ENCODE data around the gene CPNE4. TPM values are rescaled to one million over a fixed set of nuclear protein-coding genes. Genes with fewer than 3 reads are reported as not detected.

CPNE4 gene
- total and polyA plus RNA-seq, 9 of the 15 experiments (the other 6 are each of a cell fraction or from before 2014, with no cell fraction given): not detected

- no peak for FAIRE-seq
- no peak overlapping the region for H3K9ac ChIP-seq (ENCODE audit: insufficient read depth in 1 of 2, low read depth in 2 of 2, low read length in 2 of 2)
- no peak for DNase-seq (ENCODE audit: extremely low read depth in 1 of 4, low spot score in 3 of 4)
- ChIA-PET POLR2A (no interaction called here), CTCF (ENCODE audit: low intra/inter-chr PET ratio) (no interaction called here)
- in situ Hi-C loops (cut with MboI): loop anchor here (25.0 kb wide), 1 partner anchor 605 kb away; no protein-coding TSS in a partner anchor
- TF ChIP-seq, protein P1, sequence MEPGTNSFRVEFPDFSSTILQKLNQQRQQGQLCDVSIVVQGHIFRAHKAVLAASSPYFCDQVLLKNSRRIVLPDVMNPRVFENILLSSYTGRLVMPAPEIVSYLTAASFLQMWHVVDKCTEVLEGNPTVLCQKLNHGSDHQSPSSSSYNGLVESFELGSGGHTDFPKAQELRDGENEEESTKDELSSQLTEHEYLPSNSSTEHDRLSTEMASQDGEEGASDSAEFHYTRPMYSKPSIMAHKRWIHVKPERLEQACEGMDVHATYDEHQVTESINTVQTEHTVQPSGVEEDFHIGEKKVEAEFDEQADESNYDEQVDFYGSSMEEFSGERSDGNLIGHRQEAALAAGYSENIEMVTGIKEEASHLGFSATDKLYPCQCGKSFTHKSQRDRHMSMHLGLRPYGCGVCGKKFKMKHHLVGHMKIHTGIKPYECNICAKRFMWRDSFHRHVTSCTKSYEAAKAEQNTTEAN (CRISPR knock-in tag; IDR thresholded peaks at IDR 0.05): no peak
- H3K27ac ChIP-seq (ENCODE audit: extremely low read depth, low read depth, low read length): no peak overlapping the region
- intact Hi-C loops (cut with micrococcal nuclease): no loop called here
- no peaks in the 10 kb centered on the region for H3K9me3 ChIP-seq (replicated peaks; ENCODE audit: control insufficient read depth, insufficient read depth, low read depth, low read length)
- no peaks in the 10 kb centered on the region for H3K9me1 ChIP-seq (ENCODE audit: control insufficient read depth, insufficient read depth, low read length)
- no peak for ATAC-seq
- H2AFZ ChIP-seq (ENCODE audit: low read depth, low read length): no peak overlapping the region
- BruUV-seq (replicated peaks): no TSS peak
- H3K4me2 ChIP-seq (ENCODE audit: insufficient read depth, low read length): no peak overlapping the region
- no peaks in the 10 kb centered on the region for H4K20me1 ChIP-seq (replicated peaks; ENCODE audit: control insufficient read depth, insufficient read depth, low read length)
- H3K4me3 ChIP-seq: no peak overlapping the region
- WGBS (ENCODE audit: insufficient coverage, low coverage, missing lambda C conversion rate): no CpG with 5 or more reads among the region's 1 CpG
- H3K27me3 ChIP-seq (ENCODE audit: control insufficient read depth in 2 of 2, insufficient read depth in 2 of 2, low read length in 2 of 2): no peaks in the 10 kb centered on the region
- H3K79me2 ChIP-seq (ENCODE audit: control insufficient read depth, insufficient read depth, low read length): no peaks in the 10 kb centered on the region
- H3K4me1 ChIP-seq (replicated peaks in 1 of 2; ENCODE audit: control insufficient read depth in 2 of 2, insufficient read depth in 2 of 2, low read length in 2 of 2): no peaks in the 10 kb centered on the region
- no peaks in the 10 kb centered on the region for H3K36me3 ChIP-seq (ENCODE audit: control insufficient read depth, insufficient read depth, low read length)
Observed at GRCh38 chr3:131782751-131783150, 252.1 kb downstream of the CPNE4 start.

DNA sequence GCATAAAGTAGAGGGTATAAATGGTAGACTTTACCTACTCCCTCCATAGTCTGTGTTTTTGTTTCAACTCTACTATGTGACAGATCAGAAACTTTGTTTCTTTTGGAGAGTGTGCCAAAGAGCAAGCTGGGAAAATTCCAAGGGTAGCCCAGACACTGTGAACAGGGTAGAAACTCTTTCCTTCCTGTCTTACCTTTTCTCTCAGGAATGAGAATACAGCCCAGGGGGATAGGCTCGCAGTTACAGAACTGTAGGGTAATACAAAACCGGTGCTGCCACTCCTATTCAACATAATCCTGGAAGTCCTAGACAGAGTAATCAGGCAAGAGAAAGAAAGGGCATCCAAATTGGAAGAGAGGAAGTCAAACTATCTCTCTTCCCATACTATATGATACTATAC, 256.3 kb downstream of the CPNE4 start:
- ATAC-seq (no peak), FAIRE-seq (no peak), DNase-seq (ENCODE audit: extremely low read depth in 1 of 4, low spot score in 3 of 4) (no peak)
- in situ Hi-C loops (cut with MboI): loop anchor here (25.0 kb wide), 1 partner anchor 609 kb away; no protein-coding TSS in a partner anchor
- H3K27me3 ChIP-seq (ENCODE audit: control insufficient read depth in 2 of 2, insufficient read depth in 2 of 2, low read length in 2 of 2): no peaks in the 10 kb centered on the region
- no peaks in the 10 kb centered on the region for H3K4me1 ChIP-seq (replicated peaks in 1 of 2; ENCODE audit: control insufficient read depth in 2 of 2, insufficient read depth in 2 of 2, low read length in 2 of 2)
- ChIA-PET POLR2A (no interaction called here), CTCF (ENCODE audit: low intra/inter-chr PET ratio) (no interaction called here)
- no peak overlapping the region for H3K4me3 ChIP-seq
- H3K27ac ChIP-seq (ENCODE audit: extremely low read depth, low read depth, low read length): no peak overlapping the region
- no peaks in the 10 kb centered on the region for H3K79me2 ChIP-seq (ENCODE audit: control insufficient read depth, insufficient read depth, low read length)
- H3K9me1 ChIP-seq (ENCODE audit: control insufficient read depth, insufficient read depth, low read length): no peaks in the 10 kb centered on the region
- no peaks in the 10 kb centered on the region for H4K20me1 ChIP-seq (replicated peaks; ENCODE audit: control insufficient read depth, insufficient read depth, low read length)
- no peak overlapping the region for H3K4me2 ChIP-seq (ENCODE audit: insufficient read depth, low read length)
- no peak overlapping the region for H2AFZ ChIP-seq (ENCODE audit: low read depth, low read length)
- WGBS (ENCODE audit: insufficient coverage, low coverage, missing lambda C conversion rate): 0% methylated on average over 2 of the region's 2 CpGs
- no TSS peak for BruUV-seq (replicated peaks)
- no peaks in the 10 kb centered on the region for H3K9me3 ChIP-seq (replicated peaks; ENCODE audit: control insufficient read depth, insufficient read depth, low read depth, low read length)
- TF ChIP-seq KAT8 (IDR thresholded peaks at IDR 0.05; ENCODE audit: low read depth) (no peak), TAF7 (tag; IDR thresholded peaks at IDR 0.05) (no peak), TBP (optimal IDR thresholded peaks at IDR 0.05; ENCODE audit: low read depth, low read length) (no peak), HDAC3 (IDR thresholded peaks at IDR 0.05; ENCODE audit: borderline replicate concordance, partially characterized antibody) (no peak), TCF15 (CRISPR knock-in tag; IDR thresholded peaks at IDR 0.05) (no peak), SREBF2 (CRISPR knock-in tag; IDR thresholded peaks at IDR 0.05) (no peak), POLR2A (conservative IDR thresholded peaks at IDR 0.05) (no peak), ZNF184 (CRISPR knock-in tag; IDR thresholded peaks at IDR 0.05) (no peak), SMARCA5 (IDR thresholded peaks at IDR 0.05) (no peak)
- TF ChIP-seq, protein P2, sequence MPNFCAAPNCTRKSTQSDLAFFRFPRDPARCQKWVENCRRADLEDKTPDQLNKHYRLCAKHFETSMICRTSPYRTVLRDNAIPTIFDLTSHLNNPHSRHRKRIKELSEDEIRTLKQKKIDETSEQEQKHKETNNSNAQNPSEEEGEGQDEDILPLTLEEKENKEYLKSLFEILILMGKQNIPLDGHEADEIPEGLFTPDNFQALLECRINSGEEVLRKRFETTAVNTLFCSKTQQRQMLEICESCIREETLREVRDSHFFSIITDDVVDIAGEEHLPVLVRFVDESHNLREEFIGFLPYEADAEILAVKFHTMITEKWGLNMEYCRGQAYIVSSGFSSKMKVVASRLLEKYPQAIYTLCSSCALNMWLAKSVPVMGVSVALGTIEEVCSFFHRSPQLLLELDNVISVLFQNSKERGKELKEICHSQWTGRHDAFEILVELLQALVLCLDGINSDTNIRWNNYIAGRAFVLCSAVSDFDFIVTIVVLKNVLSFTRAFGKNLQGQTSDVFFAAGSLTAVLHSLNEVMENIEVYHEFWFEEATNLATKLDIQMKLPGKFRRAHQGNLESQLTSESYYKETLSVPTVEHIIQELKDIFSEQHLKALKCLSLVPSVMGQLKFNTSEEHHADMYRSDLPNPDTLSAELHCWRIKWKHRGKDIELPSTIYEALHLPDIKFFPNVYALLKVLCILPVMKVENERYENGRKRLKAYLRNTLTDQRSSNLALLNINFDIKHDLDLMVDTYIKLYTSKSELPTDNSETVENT (CRISPR knock-in tag; IDR thresholded peaks at IDR 0.05): no peak
- TF ChIP-seq, protein P3, sequence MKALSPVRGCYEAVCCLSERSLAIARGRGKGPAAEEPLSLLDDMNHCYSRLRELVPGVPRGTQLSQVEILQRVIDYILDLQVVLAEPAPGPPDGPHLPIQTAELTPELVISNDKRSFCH (CRISPR knock-in tag; IDR thresholded peaks at IDR 0.05): no peak
- TF ChIP-seq, protein P3 (tag; IDR thresholded peaks at IDR 0.05): no peak
- H3K36me3 ChIP-seq (ENCODE audit: control insufficient read depth, insufficient read depth, low read length): no peaks in the 10 kb centered on the region
- intact Hi-C loops (cut with micrococcal nuclease): no loop called here
- no peak overlapping the region for H3K9ac ChIP-seq (ENCODE audit: insufficient read depth in 1 of 2, low read depth in 2 of 2, low read length in 2 of 2)

Measured in K562 (cell line).